Upper lobe of left lung (tissue), 6 donors: Measurements from ENCODE around the gene SENP8. TPM values are rescaled to one million over a fixed set of nuclear protein-coding genes. Genes with fewer than 3 reads are reported as not detected.
A peak's percentile ranks its signal among the peaks of the same experiment; 100 is the strongest.

Source experiments
- ATAC-seq, 2 donors: fragments of 200-7000 bp; cut with Tn5 transposase; one replicate each; pipeline ENCODE4 v1.9.1; 2022; ENCODE audit warnings: mild to moderate bottlenecking in 2 of 2, moderate library complexity in 2 of 2; ENCODE audit not compliant: low FRiP score in 2 of 2
- DNase-seq, 2 donors: peaks; one replicate each; pipeline ENCODE4 v3.0.0-alpha.2; 2019 to 2020
- H3K27ac ChIP-seq, 4 donors: fragments of 200-600 bp; sonication (generic); one replicate each; pipeline ENCODE4 v1.5.1; 2016 to 2019
- H3K27me3 ChIP-seq, 4 donors: fragments of 200-600 bp; sonication (generic); one replicate each; pipeline ENCODE4 v1.5.1; 2017 to 2019
- H3K36me3 ChIP-seq, 4 donors: fragments of 200-600 bp; sonication (generic); one replicate each; pipeline ENCODE4 v1.5.1; 2016 to 2019
- H3K4me1 ChIP-seq, 4 donors: fragments of 200-600 bp; sonication (generic); one replicate each; pipeline ENCODE4 v1.5.1; 2018 to 2019
- H3K4me3 ChIP-seq, 4 donors: fragments of 200-600 bp; sonication (generic); one replicate each; pipeline ENCODE4 v1.5.1; 2017 to 2019; ENCODE audit warnings: mild to moderate bottlenecking in 2 of 4, moderate library complexity in 1 of 4
- H3K9me3 ChIP-seq, 4 donors: fragments of 200-600 bp; sonication (generic); one replicate each; pipeline ENCODE4 v1.5.1; 2018 to 2019
- CTCF ChIP-seq, 6 experiments: fragments of 450-650 bp in 4 of 6; fragments of 200-600 bp in 2 of 6; sonication (generic) in 2 of 6; IDR thresholded peaks; one replicate each; pipeline ENCODE4 v1.5.1; 2016 to 2019; ENCODE audit warnings: antibody characterized with exemption in 6 of 6
- EP300 ChIP-seq, 4 donors: sonication (generic); formaldehyde crosslinking; IDR thresholded peaks; one replicate each; pipeline ENCODE4 v1.5.1; 2017; ENCODE audit warnings: antibody characterized with exemption in 4 of 4, control low read depth in 2 of 4
- POLR2A ChIP-seq, 4 donors: fragments of 450-650 bp; IDR thresholded peaks; one replicate each; pipeline ENCODE4 v1.5.1; 2016 to 2017; ENCODE audit warnings: antibody characterized with exemption in 4 of 4, mild to moderate bottlenecking in 2 of 4
- POLR2AphosphoS5 ChIP-seq, 2 donors: sonication (generic); formaldehyde crosslinking; IDR thresholded peaks; one replicate each; pipeline ENCODE4 v1.5.1; 2017; ENCODE audit warnings: antibody characterized with exemption in 2 of 2
- WGBS, 2 donors: methylation state at CpG; one replicate each; pipeline ENCODE4 v1.1.5; 2017 to 2018; 5-methylcytosine and 5-hydroxymethylcytosine counted together
- total RNA-seq, 6 donors: library from RNA; depleted of rRNA in 4 of 6; stranded (reverse); fragments of >200 nt in 4 of 6; gene quantifications; one replicate each; pipeline versions ENCODE4 v1.1.0 to v1.2.1, GENCODE V29; 2016 to 2021
- donor health status: DM: no; HTN: no; CAD: no; lungs with moderate emphysema.
- donor health status: DM: no; HTN: yes; CAD: no; lungs with severe emphysema.

Gene SENP8
- total RNA-seq, 6 donors from 2014 or later = 0.55 to 3.8 (median 3.0) TPM; not detected in 1

GRCh38 chr15:72147418-72147817, 29.2 kb downstream of the SENP8 start:
- no peak for TF ChIP-seq POLR2A (IDR thresholded peaks at IDR 0.05)
- no peak for TF ChIP-seq EP300 (IDR thresholded peaks at IDR 0.05)
- no peak for TF ChIP-seq CTCF (IDR thresholded peaks at IDR 0.05)
- TF ChIP-seq POLR2AphosphoS5 (IDR thresholded peaks at IDR 0.05) = no peak
- no peak for ATAC-seq

GRCh38 chr15:72153269-72154000, 35.2 kb downstream of the SENP8 start:
- Histone ChIP-seq H3K9me3 (no peaks in the 10 kb centered on the region), H3K36me3 (no peaks in the 10 kb centered on the region), H3K27ac (peak overlapping the region; percentile 9 to 85 (median 68)), H3K4me3 (no peak overlapping the region), H3K4me1 (peaks cover 22 to 35% (median 29%) of the 10 kb centered on the region in 4 donors), H3K27me3 (no peaks in the 10 kb centered on the region)
- WGBS, 2 donors = 58 to 61% methylated on average over 5 of the region's 5 CpGs
- no peak for ATAC-seq
- TF ChIP-seq EP300 (IDR thresholded peaks at IDR 0.05) = no peak
- TF ChIP-seq POLR2A (IDR thresholded peaks at IDR 0.05) = no peak
- no peak for TF ChIP-seq POLR2AphosphoS5 (IDR thresholded peaks at IDR 0.05)
- no peak for TF ChIP-seq CTCF (IDR thresholded peaks at IDR 0.05)
- no peak for DNase-seq

More at GRCh38 chr15:72147418-72147817, 29.2 kb downstream of the SENP8 start:
- no peak overlapping the region for H3K4me3 ChIP-seq
- 77 to 84% methylated on average over 2 of the region's 2 CpGs for WGBS, 2 donors
- H3K36me3 ChIP-seq = no peaks in the 10 kb centered on the region
- no peaks in the 10 kb centered on the region for H3K9me3 ChIP-seq
- H3K4me1 ChIP-seq = peaks cover 0 to 3% (median 0%) of the 10 kb centered on the region in 4 donors
- no peak overlapping the region for H3K27ac ChIP-seq
- DNase-seq = no peak
- no peaks in the 10 kb centered on the region for H3K27me3 ChIP-seq

- no peak overlapping the region for H3K4me3 ChIP-seq
- no peak for TF ChIP-seq POLR2A (IDR thresholded peaks at IDR 0.05)
- no peak for TF ChIP-seq EP300 (IDR thresholded peaks at IDR 0.05)
- TF ChIP-seq CTCF (IDR thresholded peaks at IDR 0.05) = no peak
- no peak for TF ChIP-seq POLR2AphosphoS5 (IDR thresholded peaks at IDR 0.05)
- WGBS, 2 donors = 83 to 92% methylated on average over 7 of the region's 7 CpGs
- no peaks in the 10 kb centered on the region for H3K9me3 ChIP-seq
- peak overlapping the region; percentile 72 to 85 (median 76) for H3K27ac ChIP-seq
- ATAC-seq (no peak), DNase-seq (no peak)
- H3K4me1 ChIP-seq = peaks cover 22 to 35% (median 29%) of the 10 kb centered on the region in 4 donors
- no peaks in the 10 kb centered on the region for H3K27me3 ChIP-seq
- no peaks in the 10 kb centered on the region for H3K36me3 ChIP-seq
Observed at GRCh38 chr15:72154316-72154715, 36.1 kb downstream of the SENP8 start.

- ATAC-seq (peak; percentile 69 to 89), DNase-seq (peak; percentile 34 to 93)
- Histone ChIP-seq H3K27ac (peak overlapping the region; percentile 72 to 85 (median 76)), H3K36me3 (no peaks in the 10 kb centered on the region), H3K4me1 (peaks cover 22 to 35% (median 29%) of the 10 kb centered on the region in 4 donors), H3K9me3 (no peaks in the 10 kb centered on the region), H3K27me3 (no peaks in the 10 kb centered on the region), H3K4me3 (peak overlapping the region in 3 of 4 donors; percentile 33 to 57 (median 53))
- peak in 1 of 4 donors; percentile 61 for TF ChIP-seq POLR2A (IDR thresholded peaks at IDR 0.05)
- TF ChIP-seq EP300 (IDR thresholded peaks at IDR 0.05) = peak in 3 of 4 donors; percentile 72 to 94 (median 75)
- TF ChIP-seq POLR2AphosphoS5 (IDR thresholded peaks at IDR 0.05) = peak; percentile 79 to 81
- no peak for TF ChIP-seq CTCF (IDR thresholded peaks at IDR 0.05)
- 20 to 47% methylated on average over 9 to 14 of the region's 14 CpGs for WGBS, 2 donors
Observed at GRCh38 chr15:72155003-72155621, 36.9 kb downstream of the SENP8 start.
